Thyroid gland (tissue), 4 donors: ENCODE results near the gene GRAMD1B. TPM values are rescaled to one million over a fixed set of nuclear protein-coding genes. Genes with fewer than 3 reads are reported as not detected.

ENCODE experiments used
- DNase-seq, 2 donors: peaks; one replicate each; pipeline ENCODE4 v3.0.0-alpha.2; 2019
- H3K27ac ChIP-seq, 3 donors: fragments of 200-600 bp; sonication (generic); 1 replicate in 2 of 3; 2 replicates in 1 of 3; pipeline ENCODE4 v1.5.1; 2016 to 2019; ENCODE audit warnings: mild to moderate bottlenecking in 1 of 3, moderate library complexity in 1 of 3
- H3K27me3 ChIP-seq: fragments of 200-600 bp; sonication (generic); one replicate; pipeline ENCODE4 v1.5.1; 2019
- H3K36me3 ChIP-seq, 2 donors: fragments of 200-600 bp; sonication (generic); one replicate each; pipeline ENCODE4 v1.5.1; 2016 to 2019
- H3K4me1 ChIP-seq, 2 donors: fragments of 200-600 bp; sonication (generic); one replicate each; pipeline ENCODE4 v1.5.1; 2017 to 2019
- H3K4me3 ChIP-seq, 3 donors: fragments of 200-600 bp; sonication (generic); replicated peaks in 1 of 3; 1 replicate in 2 of 3; 2 replicates in 1 of 3; pipeline ENCODE4 v1.5.1; 2016; ENCODE audit warnings: mild to moderate bottlenecking in 1 of 3
- H3K9me3 ChIP-seq: fragments of 200-600 bp; sonication (generic); one replicate; pipeline ENCODE4 v1.5.1; 2017
- POLR2A ChIP-seq, 2 donors: fragments of 450-650 bp; IDR thresholded peaks; one replicate each; pipeline ENCODE4 v1.6.1; 2017; ENCODE audit warnings: antibody characterized with exemption in 2 of 2, mild to moderate bottlenecking in 2 of 2, moderate library complexity in 1 of 2
- WGBS, 2 donors: methylation state at CpG; one replicate each; pipeline ENCODE4 v1.1.5; 2017; 5-methylcytosine and 5-hydroxymethylcytosine counted together
- intact Hi-C: fragments of 100-400 bp; cut with DNase I; formaldehyde crosslinking; loops from one replicate; pipeline ENCODE4 v1.15.1; 2023
- total RNA-seq, 4 donors: library from RNA; depleted of rRNA; stranded (reverse); fragments of >200 nt; gene quantifications; one replicate each; pipeline ENCODE4 v1.2.3, GENCODE V29; 2016
- TF ChIP-seq, protein P1 (sequence below), 6 experiments: fragments of 200-600 bp in 3 of 6; fragments of 450-650 bp in 3 of 6; sonication (generic) in 3 of 6; IDR thresholded peaks; one replicate each; pipeline ENCODE4 v1.5.1; 2016 to 2019; ENCODE audit warnings: antibody characterized with exemption in 6 of 6, mild to moderate bottlenecking in 2 of 6, inconsistent platforms in 1 of 6, moderate library complexity in 1 of 6

The GRAMD1B gene
- total RNA-seq, 4 donors from 2014 or later: 7.0 to 22.7 (median 9.2) TPM

DNA sequence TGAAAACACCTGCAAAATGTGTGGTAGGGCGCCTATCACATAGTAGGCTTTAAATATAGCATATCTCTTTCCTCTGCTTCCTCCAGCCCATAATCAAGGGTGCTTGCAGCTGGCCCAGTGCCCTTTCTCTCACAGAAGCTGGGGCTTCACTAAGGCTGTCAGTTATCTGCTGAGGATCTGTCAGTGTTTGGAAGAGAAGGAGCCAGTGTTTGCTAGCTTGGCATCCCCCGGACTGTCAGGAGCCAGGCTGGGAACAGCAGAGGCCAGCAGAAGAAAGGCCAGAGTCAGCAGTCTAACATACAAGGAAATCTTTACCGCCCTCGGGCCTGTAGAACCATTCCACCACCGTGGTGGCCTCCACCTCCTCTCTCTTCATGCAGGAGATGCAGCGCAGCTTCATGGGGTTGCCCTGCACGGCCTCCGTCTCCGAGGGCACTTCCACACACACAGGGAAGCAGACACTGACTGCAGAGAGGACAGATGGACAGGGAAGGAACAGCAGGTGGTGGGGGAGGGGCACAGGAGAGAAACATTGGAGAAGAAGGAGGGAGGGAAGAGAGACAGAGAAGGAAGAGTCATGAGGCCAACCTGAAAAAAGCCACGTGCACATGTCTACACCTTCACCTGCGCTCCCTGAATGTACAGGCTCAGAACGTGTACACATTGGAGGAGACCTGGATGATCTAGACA lies 215.4 kb downstream of the GRAMD1B start:
- WGBS, 2 donors: 71 to 76% methylated on average over 10 to 12 of the region's 12 CpGs
- intact Hi-C loops: no loop called here
- no peaks in the 10 kb centered on the region for H3K36me3 ChIP-seq
- H3K27me3 ChIP-seq: no peaks in the 10 kb centered on the region
- H3K4me1 ChIP-seq: no peaks in the 10 kb centered on the region
- no peak for DNase-seq
- TF ChIP-seq, protein P1, sequence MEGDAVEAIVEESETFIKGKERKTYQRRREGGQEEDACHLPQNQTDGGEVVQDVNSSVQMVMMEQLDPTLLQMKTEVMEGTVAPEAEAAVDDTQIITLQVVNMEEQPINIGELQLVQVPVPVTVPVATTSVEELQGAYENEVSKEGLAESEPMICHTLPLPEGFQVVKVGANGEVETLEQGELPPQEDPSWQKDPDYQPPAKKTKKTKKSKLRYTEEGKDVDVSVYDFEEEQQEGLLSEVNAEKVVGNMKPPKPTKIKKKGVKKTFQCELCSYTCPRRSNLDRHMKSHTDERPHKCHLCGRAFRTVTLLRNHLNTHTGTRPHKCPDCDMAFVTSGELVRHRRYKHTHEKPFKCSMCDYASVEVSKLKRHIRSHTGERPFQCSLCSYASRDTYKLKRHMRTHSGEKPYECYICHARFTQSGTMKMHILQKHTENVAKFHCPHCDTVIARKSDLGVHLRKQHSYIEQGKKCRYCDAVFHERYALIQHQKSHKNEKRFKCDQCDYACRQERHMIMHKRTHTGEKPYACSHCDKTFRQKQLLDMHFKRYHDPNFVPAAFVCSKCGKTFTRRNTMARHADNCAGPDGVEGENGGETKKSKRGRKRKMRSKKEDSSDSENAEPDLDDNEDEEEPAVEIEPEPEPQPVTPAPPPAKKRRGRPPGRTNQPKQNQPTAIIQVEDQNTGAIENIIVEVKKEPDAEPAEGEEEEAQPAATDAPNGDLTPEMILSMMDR (IDR thresholded peaks at IDR 0.05): no peak
- no peak for TF ChIP-seq POLR2A (IDR thresholded peaks at IDR 0.05)
- no peak overlapping the region for H3K27ac ChIP-seq
- H3K4me3 ChIP-seq: no peak overlapping the region
- H3K9me3 ChIP-seq: no peaks in the 10 kb centered on the region

DNA sequence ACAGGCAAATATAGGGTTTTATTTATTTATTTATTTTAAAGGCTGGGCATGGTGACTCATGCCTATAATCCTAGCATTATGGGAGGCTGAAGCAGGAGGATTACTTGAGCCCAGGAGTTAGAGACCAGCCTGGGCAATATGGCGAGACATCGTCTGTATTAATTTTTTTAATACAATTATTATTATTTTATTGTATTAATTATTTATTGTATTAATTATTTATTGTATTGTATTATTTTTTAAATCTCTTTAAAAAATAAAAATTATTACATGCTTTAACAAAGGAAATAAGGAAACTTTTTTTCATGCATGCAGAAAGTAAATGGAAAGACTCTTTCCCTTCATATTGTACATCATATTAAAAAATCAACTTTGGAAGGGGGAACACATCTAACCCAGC lies 220.8 kb downstream of the GRAMD1B start:
- no peak for TF ChIP-seq POLR2A (IDR thresholded peaks at IDR 0.05)
- TF ChIP-seq, protein P1 (IDR thresholded peaks at IDR 0.05): no peak
- no peaks in the 10 kb centered on the region for H3K27me3 ChIP-seq
- no peak overlapping the region for H3K27ac ChIP-seq
- H3K36me3 ChIP-seq: no peaks in the 10 kb centered on the region
- no peak overlapping the region for H3K4me3 ChIP-seq
- 96 to 98% methylated on average over 2 of the region's 2 CpGs for WGBS, 2 donors
- DNase-seq: no peak
- H3K9me3 ChIP-seq: no peaks in the 10 kb centered on the region
- intact Hi-C loops: no loop called here
- H3K4me1 ChIP-seq: peaks cover 11 to 13% of the 10 kb centered on the region in 2 donors

DNA sequence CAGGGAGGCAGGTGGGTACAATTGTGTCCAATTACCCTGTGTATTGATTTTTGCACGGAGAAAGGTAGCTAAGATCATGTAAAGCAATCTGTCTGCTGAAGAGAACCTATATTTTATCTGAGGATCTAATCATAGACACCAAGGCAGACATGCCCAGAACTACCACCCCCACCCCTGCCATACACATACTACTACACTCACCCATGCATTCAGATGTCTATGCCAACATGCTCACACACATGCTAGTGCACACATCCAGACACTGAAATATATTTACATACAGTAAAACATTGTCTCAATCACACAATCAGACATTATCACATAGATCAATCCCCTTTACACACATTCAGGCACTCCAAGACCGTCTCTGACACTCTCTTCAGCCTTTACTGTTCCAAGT lies 222.5 kb downstream of the GRAMD1B start:
- WGBS, 2 donors: 61 to 72% methylated on average over 2 of the region's 2 CpGs
- no peaks in the 10 kb centered on the region for H3K36me3 ChIP-seq
- no peak overlapping the region for H3K27ac ChIP-seq
- H3K4me3 ChIP-seq: no peak overlapping the region
- no peaks in the 10 kb centered on the region for H3K9me3 ChIP-seq
- TF ChIP-seq, protein P1 (IDR thresholded peaks at IDR 0.05): no peak
- TF ChIP-seq POLR2A (IDR thresholded peaks at IDR 0.05): no peak
- intact Hi-C loops: no loop called here
- DNase-seq: no peak
- no peaks in the 10 kb centered on the region for H3K27me3 ChIP-seq
- peaks cover 11 to 13% of the 10 kb centered on the region in 2 donors for H3K4me1 ChIP-seq

DNA sequence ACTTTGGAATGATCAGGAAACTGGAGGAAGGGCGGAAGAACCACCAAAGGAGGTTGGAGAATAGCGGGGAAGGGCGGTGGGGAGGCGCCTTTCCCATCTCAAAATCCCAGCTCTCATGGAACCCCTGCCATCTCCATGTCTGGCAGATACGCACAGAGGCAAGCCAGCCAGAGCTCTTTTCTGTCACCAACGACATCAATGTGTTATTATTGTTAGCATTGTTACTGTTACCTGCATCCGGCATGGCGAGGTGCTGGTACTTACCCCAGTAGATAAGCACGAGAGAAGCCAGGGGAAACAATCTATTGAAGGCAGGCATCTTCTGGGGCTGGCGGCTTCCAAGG lies 223.4 kb downstream of the GRAMD1B start:
- no peaks in the 10 kb centered on the region for H3K36me3 ChIP-seq
- intact Hi-C loops: no loop called here
- H3K9me3 ChIP-seq: no peaks in the 10 kb centered on the region
- peak overlapping the region in 2 of 3 donors; percentile 43 to 66 for H3K4me3 ChIP-seq
- TF ChIP-seq POLR2A (IDR thresholded peaks at IDR 0.05): no peak
- TF ChIP-seq, protein P1 (IDR thresholded peaks at IDR 0.05): no peak
- 7 to 10% methylated on average over 10 of the region's 10 CpGs for WGBS, 2 donors
- peaks cover 11 to 13% of the 10 kb centered on the region in 2 donors for H3K4me1 ChIP-seq
- H3K27ac ChIP-seq: peak overlapping the region in 1 of 3 donors; percentile 69
- DNase-seq: no peak
- H3K27me3 ChIP-seq: no peaks in the 10 kb centered on the region

DNA sequence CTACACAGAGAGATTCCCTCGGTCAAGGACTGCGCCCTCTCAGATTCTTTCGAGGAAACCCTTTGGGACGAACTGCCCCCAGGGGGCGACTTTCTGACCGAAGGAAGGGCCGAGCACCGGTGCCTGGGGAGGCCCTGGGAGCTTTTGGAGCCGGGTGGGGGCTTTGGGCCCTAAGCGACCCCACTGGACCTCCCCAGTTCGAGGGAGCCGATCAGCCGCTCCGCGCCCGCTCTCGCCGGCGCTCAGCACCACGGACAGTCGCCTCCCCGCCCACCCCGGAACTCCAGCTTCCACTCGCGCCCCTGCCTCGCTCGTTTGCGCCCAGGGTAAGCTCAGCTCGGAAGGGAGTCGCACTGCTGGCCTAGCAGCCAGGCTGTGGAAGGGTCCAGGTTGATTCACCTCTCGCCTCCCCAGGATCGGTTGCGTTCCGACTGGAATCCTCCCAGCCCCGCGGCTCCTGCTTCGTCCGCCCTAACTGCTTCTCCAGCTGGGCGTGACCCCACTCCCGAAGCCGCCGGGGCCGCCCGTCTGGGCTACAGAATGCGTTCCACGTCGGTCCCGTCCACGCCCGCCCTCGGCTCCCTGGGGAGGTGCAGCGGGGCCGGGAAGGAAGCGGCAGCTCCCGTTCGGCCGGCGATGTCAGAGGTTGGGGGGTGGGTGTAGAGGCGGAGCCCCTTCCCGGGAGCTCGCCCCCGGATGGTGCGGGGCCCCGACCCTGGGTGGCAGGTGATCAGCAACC lies 223.9 kb downstream of the GRAMD1B start:
- 0 to 1% methylated on average over 15 to 18 of the region's 64 CpGs for WGBS, 2 donors
- peak overlapping the region; percentile 45 to 69 (median 58) for H3K27ac ChIP-seq

More for the DNA sequence above, 223.9 kb downstream of the GRAMD1B start:
- intact Hi-C loops: no loop called here
- no peaks in the 10 kb centered on the region for H3K9me3 ChIP-seq
- DNase-seq: peak; percentile 58 to 69
- H3K27me3 ChIP-seq: no peaks in the 10 kb centered on the region
- no peak for TF ChIP-seq POLR2A (IDR thresholded peaks at IDR 0.05)
- TF ChIP-seq, protein P1 (IDR thresholded peaks at IDR 0.05): peak in 1 of 6 experiments; percentile 10
- H3K4me1 ChIP-seq: peaks cover 11 to 13% of the 10 kb centered on the region in 2 donors
- no peaks in the 10 kb centered on the region for H3K36me3 ChIP-seq
- H3K4me3 ChIP-seq: peak overlapping the region; percentile 27 to 66 (median 43)
